ENCODE measurements around the gene ATG4D.
"Not testable (repeated sequence)": the region's sequence is repeated elsewhere in the genome, so short reads cannot be mapped to it uniquely, and the experiment has no call there.

The ATG4D gene

DNA sequence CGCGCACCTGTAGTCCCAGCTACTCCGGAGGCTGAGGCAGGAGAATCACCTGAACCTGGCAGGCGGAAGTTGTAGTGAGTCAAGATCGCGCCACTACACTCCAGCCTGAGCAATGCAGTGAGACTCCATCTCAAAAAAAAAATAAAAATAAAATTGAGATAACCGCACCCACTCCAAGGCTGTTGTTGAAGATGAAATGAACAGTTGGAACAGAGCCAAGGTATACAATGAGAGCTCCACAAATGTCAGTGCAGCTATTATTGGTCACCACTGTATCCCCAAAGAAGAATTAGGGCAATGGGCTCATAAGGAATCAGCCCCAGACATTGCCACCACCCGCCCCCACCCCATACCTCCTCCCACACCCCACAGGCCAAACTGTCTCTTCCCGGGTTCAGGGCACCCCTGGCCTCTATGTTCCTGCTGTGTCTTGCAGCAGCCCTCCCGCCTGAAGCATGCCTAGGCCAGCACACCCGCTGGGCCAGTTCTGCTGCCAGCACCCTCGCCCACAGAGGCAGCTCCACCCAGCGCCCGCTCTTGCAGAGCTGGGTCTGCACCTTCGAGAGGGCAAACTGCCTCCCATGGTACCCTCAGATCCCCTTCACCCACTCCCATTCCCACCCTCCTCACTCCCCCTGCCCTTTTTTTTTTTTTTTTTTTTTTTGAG, 22.9 kb upstream of the ATG4D start:
- no peak for DNase-seq

DNA sequence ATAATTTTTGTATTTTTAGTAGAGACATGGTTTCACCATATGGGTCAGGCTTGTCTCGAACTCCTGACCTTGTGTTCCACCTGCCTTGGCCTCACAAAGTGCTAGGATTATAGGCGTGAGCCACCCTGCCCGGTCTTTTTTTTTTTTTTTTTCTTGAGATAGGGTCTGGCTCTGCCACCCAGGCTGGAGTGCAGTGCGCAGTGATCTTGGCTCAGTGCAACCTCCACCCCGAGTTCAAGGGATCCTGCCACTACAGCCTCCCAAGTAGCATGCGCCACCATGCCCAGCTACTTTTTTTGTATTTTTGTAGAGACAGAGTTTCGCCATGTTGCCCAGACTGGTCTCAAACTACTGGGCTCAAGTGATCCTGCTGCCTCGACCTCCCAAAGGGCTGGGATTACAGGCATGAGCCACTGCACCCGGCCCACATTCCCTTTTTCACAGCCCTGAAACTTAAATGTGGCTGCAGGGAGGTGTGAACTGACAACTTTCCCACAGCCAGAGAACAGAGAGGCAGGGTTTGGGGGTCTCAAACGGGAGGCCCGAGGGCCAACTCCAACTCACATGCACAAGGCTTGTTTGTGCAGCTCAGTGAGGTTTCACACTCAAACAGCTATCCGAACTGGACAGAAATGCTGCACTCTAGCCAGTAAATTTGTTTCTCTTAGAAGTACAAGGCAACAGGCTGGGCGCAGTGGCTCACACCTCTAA, 22.1 kb upstream of the ATG4D start:
- DNase-seq = no peak

DNA sequence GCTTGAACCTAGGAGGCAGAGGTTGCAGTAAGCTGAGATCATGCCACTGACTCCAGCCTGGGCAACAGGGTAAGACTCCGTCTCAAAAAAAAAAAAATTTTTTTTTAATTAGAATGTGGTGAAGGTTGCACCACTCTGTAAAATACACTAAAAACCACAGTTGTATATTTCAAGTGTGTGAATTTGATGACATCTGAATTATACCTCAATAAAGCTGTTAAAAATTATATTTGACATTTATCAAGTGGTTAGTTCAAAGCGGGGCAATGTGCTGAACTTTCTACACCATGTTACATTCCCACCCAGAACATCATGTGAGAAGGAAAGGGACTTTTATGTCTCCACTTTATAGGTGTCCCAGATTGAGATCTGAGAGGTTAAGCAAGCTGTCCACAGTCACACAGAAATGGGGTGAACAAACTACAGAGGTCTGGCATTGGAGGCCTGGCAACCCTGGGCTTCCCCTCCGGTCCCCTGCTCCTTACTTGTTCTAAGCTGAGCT, 20.5 kb upstream of the ATG4D start:
- DNase-seq = no peak

- no peak for DNase-seq
Observed at GRCh38 chr19:10525636-10526035, 18.1 kb upstream of the ATG4D start.

- DNase-seq = not testable (repeated sequence)
Observed at GRCh38 chr19:10526887-10527286, 16.8 kb upstream of the ATG4D start.

DNA sequence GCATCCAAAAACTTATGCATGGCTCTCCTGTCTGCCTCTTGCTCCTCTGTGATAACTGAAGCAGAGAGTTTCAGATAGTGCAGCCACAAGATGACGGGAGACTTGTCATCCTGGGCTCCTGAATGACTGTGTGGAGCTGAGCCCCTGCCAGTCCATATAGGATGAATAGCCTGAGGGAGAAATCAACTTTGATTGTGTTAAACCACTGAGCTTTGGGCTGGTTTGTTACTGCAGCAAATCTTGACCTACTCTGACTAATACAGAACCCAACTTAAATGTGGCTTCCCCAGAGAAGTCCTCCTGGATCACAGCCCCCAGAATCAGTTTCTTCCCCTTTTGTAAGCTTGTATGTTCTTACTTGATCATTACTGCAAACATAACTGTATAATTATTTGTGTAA, 11.2 kb upstream of the ATG4D start:
- no peak for DNase-seq

- DNase-seq = no peak
Observed at GRCh38 chr19:10533646-10534386, 9.9 kb upstream of the ATG4D start.

DNA sequence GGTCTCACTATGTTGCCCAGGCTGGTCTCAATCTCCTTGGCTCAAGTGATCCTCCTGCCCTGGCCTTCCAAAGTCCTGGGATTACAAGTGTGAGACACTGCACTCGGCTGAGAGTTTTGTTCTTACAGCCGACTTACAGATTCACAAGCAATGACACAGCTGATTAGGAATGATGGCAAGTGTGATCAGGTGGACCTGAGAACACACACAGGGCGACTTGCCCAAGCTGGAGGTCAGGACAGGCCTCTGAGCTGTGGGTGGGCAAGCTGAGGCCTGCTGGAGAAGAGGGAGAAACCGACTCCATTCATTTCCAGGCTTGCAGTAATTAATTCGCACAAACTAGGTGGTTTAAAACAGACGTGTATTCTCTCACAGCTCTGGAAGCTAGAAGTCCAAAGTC, 8.1 kb upstream of the ATG4D start:
- no peak for DNase-seq

DNA sequence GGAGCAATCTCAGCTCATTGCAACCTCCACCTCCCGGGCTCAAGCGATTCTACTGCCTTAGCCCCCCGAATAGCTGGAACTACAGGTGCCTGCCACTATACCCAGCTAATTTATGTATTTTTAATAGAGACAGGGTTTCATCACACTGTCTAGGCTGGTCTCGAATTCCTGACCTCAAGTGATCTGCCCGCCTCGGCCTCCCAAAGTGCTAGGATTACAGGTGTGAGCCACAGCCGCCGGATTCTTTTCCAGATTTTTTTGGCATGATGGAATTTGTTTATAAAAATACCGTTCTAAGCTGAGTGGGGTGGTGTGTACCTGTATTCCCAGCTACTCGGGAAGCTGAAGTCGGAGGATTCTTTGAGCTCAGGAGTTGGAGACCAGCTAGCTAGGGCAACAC, 6.0 kb upstream of the ATG4D start:
- no peak for DNase-seq

- no peak for DNase-seq
Observed at GRCh38 chr19:10538204-10538983, 5.3 kb upstream of the ATG4D start.

DNA sequence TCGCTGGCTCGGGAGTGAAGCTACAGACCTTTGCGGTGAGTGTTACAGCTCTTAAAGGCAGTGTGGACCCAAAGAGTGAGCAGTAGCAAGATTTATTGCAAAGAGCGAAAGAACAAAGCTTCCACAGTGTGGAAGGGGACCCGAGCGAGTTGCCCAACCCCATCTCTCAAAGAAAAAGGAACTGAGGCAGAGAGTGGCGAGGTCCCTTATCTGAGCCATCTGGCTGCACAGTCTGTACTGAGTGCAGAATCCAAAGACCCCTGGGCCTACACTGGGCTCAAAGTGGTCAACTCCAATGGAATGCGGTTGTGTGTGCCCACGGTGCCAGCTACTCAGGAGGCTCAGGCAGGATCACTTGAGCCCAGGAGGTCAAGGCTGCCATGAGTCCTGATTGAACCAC, 4.7 kb upstream of the ATG4D start:
- DNase-seq = not testable (repeated sequence)

GRCh38 chr19:10543059-10543419, 665 bp upstream of the ATG4D start:
- DNase-seq = no peak

- DNase-seq = no peak
Observed at GRCh38 chr19:10544242-10544752, 593 bp downstream of the ATG4D start.

DNA sequence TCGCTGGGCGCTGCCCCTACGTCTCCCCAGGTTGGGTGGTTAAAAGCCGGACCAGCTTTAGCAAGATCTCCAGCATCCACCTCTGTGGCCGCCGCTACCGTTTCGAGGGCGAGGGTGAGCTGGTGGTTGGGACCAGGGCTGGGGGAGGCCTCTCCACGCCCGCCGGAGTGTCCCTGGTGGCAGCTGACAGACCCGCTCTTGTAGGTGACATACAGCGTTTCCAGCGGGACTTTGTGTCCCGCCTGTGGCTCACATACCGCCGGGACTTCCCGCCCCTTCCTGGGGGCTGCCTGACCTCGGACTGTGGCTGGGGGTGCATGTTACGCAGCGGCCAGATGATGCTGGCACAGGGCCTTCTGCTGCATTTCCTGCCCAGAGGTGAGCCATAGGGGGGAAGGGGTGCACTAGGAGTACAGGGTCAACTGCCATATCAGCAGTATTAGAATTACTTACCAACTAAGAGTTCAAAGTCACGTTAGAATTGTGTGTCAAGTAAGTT, 1.1 kb downstream of the ATG4D start:
- no peak for DNase-seq

- DNase-seq = no peak
Observed at GRCh38 chr19:10546817-10547216, 3.1 kb downstream of the ATG4D start.

- no peak for DNase-seq
Observed at GRCh38 chr19:10548746-10549276, 5.1 kb downstream of the ATG4D start.

GRCh38 chr19:10549733-10550132, 6.0 kb downstream of the ATG4D start:
- no peak for DNase-seq

DNA sequence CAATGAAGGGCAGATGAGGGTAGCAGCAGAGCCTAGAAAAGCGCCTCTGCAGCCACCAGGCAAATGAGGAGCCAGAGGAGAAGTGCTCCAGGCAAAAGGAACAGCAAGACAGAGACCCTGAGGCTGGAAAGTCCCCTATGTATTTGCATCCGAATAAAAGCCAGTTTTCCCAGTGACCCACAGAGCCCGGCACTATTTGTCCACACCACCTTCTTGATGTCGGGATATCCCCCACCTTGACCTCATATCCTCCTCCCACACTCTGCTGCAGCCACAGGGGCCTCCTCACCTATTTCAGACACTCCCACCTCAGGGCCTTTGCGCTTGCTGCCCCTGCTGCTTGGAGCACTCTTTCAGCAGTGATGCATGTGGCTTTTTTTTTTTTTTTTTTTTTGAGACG, 6.6 kb downstream of the ATG4D start:
- no peak for DNase-seq

GRCh38 chr19:10551006-10551405, 7.3 kb downstream of the ATG4D start:
- not testable (repeated sequence) for DNase-seq

- DNase-seq = no peak
Observed at GRCh38 chr19:10551698-10552301, 8.1 kb downstream of the ATG4D start.

GRCh38 chr19:10552510-10553053, 8.9 kb downstream of the ATG4D start:
- no peak for DNase-seq

Data from NCI-H1436 treated with DMSO at 0.1 percent for 48 hours (cell line).